Right lobe of liver (tissue), 4 donors: Measurements from ENCODE around the gene SPATA6L.

Source experiments
- POLR2A ChIP-seq: fragments of 450-650 bp; IDR thresholded peaks from one replicate; pipeline ENCODE4 v1.6.1; 2017; ENCODE audit warnings: antibody characterized with exemption, mild to moderate bottlenecking
- TF ChIP-seq, protein P1 (sequence below), 4 donors: fragments of 200-600 bp in 3 of 4; fragments of 450-650 bp in 1 of 4; IDR thresholded peaks; one replicate each; pipeline versions ENCODE4 v1.5.1 to v1.8.0; 2016 to 2022; ENCODE audit warnings: antibody characterized with exemption in 4 of 4, mild to moderate bottlenecking in 2 of 4
- donor health status: DM: no; HTN: no; CAD: no.
- donor health status: DM: no; HTN: no; CAD: no.
- donor health status: DM: no; HTN: yes; CAD: no.

DNA sequence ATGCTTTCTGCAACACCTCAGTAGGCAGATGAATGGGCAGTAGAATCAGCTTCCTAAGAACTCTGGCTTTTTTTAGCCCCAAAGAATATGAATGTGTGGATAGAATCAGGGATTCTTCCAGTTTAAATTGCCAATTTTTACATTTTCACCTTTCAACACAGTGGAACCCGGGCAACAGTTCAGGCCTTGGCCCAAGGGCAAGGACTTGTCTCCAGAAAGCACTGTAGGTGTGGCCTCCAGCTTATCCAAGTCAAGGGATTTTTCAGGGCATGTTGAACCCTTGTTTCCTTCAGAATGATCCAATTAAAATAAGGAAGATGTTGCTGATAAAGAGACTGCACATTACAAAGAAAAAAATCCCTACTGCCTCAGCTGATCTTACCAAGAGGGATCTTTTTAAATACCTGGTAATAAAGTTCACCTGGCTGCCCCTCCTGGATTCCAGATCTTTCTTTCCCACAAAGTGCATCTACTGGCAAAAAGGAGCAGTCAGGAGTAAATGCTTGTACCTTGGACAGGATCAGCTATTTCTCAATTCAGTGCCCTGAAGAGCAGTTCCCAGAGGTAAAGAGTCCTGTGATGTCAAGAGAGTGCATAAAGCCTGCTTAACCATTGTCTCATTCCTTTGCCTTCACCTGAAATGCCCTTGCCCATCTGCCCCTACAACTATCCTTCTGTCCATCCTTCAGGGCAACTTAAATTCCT is 84.3 kb downstream of the SPATA6L start:
- TF ChIP-seq, protein P1, sequence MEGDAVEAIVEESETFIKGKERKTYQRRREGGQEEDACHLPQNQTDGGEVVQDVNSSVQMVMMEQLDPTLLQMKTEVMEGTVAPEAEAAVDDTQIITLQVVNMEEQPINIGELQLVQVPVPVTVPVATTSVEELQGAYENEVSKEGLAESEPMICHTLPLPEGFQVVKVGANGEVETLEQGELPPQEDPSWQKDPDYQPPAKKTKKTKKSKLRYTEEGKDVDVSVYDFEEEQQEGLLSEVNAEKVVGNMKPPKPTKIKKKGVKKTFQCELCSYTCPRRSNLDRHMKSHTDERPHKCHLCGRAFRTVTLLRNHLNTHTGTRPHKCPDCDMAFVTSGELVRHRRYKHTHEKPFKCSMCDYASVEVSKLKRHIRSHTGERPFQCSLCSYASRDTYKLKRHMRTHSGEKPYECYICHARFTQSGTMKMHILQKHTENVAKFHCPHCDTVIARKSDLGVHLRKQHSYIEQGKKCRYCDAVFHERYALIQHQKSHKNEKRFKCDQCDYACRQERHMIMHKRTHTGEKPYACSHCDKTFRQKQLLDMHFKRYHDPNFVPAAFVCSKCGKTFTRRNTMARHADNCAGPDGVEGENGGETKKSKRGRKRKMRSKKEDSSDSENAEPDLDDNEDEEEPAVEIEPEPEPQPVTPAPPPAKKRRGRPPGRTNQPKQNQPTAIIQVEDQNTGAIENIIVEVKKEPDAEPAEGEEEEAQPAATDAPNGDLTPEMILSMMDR (IDR thresholded peaks at IDR 0.05), result no peak
- TF ChIP-seq POLR2A, result no peak
